ENCODE measurements around the gene BCL11B.

GRCh38 chr14:99254328-99255009, 17.5 kb downstream of the BCL11B start:
- TF ChIP-seq CTCF (conservative IDR thresholded peaks at IDR 0.05; ENCODE audit: low read length) (no peak), EZH2phosphoT487 (IDR thresholded peaks at IDR 0.05; ENCODE audit: borderline replicate concordance, low read depth, low read length) (no peak)

Measured in OCI-LY7 (cell line).